Mucosa of rectum (tissue), 2 donors: Measurements from ENCODE around the gene HINT2.

Experiments
- H3K27ac ChIP-seq, 2 donors: one replicate each; pipeline ENCODE4 v1.7.0; 2013; ENCODE audit warnings: inconsistent platforms in 2 of 2, low read depth in 2 of 2, low read length in 2 of 2
- H3K27me3 ChIP-seq, 2 donors: one replicate each; pipeline ENCODE4 v1.7.0; 2013; ENCODE audit warnings: low read length in 2 of 2; ENCODE audit not compliant: control insufficient read depth in 2 of 2, insufficient read depth in 2 of 2
- H3K36me3 ChIP-seq, 2 donors: one replicate each; pipeline ENCODE4 v1.7.0; 2013; ENCODE audit warnings: low read length in 2 of 2; ENCODE audit not compliant: control insufficient read depth in 2 of 2, insufficient read depth in 2 of 2
- H3K4me1 ChIP-seq, 2 donors: one replicate each; pipeline ENCODE4 v1.7.0; 2013; ENCODE audit warnings: low read length in 2 of 2, mild to moderate bottlenecking in 1 of 2; ENCODE audit not compliant: control insufficient read depth in 2 of 2, insufficient read depth in 2 of 2
- H3K4me3 ChIP-seq, 2 donors: one replicate each; pipeline ENCODE4 v1.7.0; 2013; ENCODE audit warnings: low read length in 2 of 2
- H3K9ac ChIP-seq, 2 donors: one replicate each; pipeline ENCODE4 v1.7.0; 2013; ENCODE audit warnings: low read length in 2 of 2, low read depth in 1 of 2, mild to moderate bottlenecking in 1 of 2
- H3K9me3 ChIP-seq, 2 donors: one replicate each; pipeline ENCODE4 v1.7.0; 2013; ENCODE audit warnings: low read length in 2 of 2; ENCODE audit not compliant: control insufficient read depth in 2 of 2
- donor health status: healthy.
- donor health status: Normal muscosa, but diverticular disease.

The HINT2 gene

GRCh38 chr9:35766997-35767396 is 47.8 kb downstream of the HINT2 start:
- Histone ChIP-seq H3K9ac (no peak overlapping the region), H3K36me3 (no peaks in the 10 kb centered on the region), H3K4me3 (no peak overlapping the region), H3K9me3 (no peaks in the 10 kb centered on the region), H3K27me3 (no peaks in the 10 kb centered on the region), H3K27ac (no peak overlapping the region), H3K4me1 (peaks cover 16 to 17% of the 10 kb centered on the region in 2 donors)

DNA sequence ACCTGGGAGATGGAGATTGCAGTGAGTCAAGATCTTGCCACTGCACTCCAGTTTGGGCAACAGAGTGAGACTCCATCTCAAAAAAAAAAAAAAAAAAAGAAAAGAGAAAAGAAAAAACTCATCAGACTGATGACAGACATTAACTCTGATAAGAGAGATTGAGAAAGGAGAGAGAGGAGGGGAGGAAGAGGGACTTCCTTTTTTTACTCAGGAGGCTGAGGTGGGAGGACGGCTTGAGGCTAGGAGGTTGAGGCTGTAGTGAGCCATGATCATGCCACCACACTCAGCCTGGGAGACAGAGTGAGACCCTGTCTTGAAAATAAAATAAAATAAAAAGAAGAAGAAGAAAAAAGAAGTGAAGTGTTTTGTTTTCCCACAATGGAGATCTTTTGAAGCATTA is 51.0 kb downstream of the HINT2 start:
- Histone ChIP-seq H3K27ac (no peak overlapping the region), H3K4me3 (no peak overlapping the region), H3K9me3 (no peaks in the 10 kb centered on the region), H3K9ac (no peak overlapping the region), H3K4me1 (peaks cover 4% of the 10 kb centered on the region in 2 donors), H3K36me3 (no peaks in the 10 kb centered on the region), H3K27me3 (no peaks in the 10 kb centered on the region)

DNA sequence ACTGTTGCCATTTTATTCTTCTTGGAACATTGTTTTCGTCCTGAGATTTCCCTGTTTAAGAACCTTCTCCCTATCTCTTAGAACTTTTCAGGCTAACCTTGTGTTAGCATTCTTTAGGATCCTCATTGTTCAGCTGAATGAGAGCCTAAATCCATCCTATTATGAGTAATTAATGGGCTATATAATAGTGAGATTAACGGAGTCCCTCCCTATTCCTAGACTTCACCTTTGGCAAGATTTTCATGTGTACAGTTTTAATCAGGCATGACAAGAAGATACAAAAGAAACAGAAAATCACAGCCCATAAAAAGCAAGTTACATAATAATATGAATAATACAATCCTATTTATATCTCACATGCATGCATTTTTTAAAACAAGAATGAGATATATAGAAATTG is 51.7 kb downstream of the HINT2 start:
- H3K27me3 ChIP-seq, result no peaks in the 10 kb centered on the region
- H3K4me3 ChIP-seq, result no peak overlapping the region
- no peak overlapping the region for H3K27ac ChIP-seq
- no peaks in the 10 kb centered on the region for H3K36me3 ChIP-seq
- H3K9me3 ChIP-seq, result no peaks in the 10 kb centered on the region
- H3K4me1 ChIP-seq, result peaks cover 4 to 10% of the 10 kb centered on the region in 2 donors
- no peak overlapping the region for H3K9ac ChIP-seq
